Tongue (tissue), 2 donors: ENCODE data around the gene DNAJC5. TPM values are rescaled to one million over a fixed set of nuclear protein-coding genes. Genes with fewer than 3 reads are reported as not detected.
"Not testable (repeated sequence)": the region's sequence is repeated elsewhere in the genome, so short reads cannot be mapped to it uniquely, and the experiment has no call there.

Source experiments
- DNase-seq: peaks from one replicate; pipeline ENCODE4 v3.0.0-alpha.2; 2015
- total RNA-seq: library from RNA; depleted of rRNA; stranded (reverse); fragments of >200 nt; gene quantifications from one replicate; pipeline ENCODE4 v1.2.3, GENCODE V29; 2014

The DNAJC5 gene
- total RNA-seq, 1 donor from 2014 or later = 37.6 TPM

DNA sequence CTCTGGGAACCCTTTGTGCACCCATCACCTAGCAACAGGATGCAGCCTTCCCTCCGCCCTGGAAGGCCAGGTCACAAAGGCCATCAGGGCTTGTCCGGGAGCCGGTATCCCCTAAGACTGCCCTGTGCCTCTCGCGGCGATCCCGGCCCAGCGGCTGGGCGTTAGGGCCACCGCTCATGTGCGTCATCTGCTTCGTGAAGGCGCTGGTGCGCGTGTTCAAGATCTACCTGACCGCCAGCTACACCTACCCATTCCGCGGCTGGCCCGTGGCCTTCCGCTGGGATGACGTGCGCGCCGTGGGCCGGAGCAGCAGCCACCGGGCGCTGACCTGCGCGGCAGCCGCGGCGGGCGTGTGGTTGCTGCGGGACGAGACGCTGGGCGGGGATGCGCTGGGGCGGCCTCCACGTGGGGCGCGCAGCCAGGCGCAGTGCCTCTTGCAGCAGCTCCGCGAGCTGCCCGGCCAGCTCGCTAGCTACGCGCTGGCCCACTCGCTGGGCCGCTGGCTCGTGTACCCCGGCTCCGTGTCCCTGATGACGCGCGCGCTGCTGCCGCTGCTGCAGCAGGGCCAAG lies 33.5 kb upstream of the DNAJC5 start, which contains the start of gene ABHD16B:
ABHD16B (plus strand) TSS at position 134 of the 570 bp plus-strand sequence; CDS start at position 177, 43 bp downstream.
- no peak for DNase-seq

DNA sequence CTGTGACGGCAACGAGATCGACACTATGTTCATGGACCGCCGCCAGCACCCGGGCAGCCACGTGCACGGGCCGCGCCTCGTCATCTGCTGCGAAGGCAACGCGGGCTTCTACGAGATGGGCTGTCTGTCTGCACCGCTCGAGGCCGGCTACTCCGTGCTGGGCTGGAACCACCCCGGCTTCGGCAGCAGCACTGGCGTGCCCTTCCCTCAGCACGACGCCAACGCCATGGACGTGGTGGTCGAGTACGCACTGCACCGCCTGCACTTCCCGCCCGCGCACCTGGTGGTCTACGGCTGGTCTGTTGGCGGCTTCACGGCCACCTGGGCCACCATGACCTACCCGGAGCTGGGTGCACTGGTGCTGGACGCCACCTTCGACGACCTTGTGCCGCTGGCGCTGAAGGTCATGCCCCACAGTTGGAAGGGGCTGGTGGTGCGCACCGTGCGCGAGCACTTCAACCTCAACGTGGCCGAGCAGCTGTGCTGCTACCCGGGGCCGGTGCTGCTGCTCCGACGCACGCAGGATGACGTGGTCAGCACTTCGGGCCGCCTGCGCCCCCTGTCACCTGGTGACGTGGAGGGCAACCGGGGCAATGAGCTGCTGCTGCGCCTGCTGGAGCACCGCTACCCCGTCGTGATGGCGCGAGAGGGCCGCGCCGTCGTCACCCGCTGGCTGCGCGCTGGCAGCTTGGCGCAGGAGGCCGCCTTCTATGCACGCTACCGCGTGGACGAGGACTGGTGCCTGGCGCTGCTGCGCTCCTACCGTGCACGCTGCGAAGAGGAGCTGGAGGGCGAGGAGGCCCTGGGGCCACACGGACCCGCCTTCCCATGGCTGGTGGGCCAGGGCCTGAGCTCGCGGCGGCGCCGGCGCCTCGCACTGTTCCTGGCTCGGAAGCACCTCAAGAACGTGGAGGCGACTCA lies 32.7 kb upstream of the DNAJC5 start:
- no peak for DNase-seq

DNA sequence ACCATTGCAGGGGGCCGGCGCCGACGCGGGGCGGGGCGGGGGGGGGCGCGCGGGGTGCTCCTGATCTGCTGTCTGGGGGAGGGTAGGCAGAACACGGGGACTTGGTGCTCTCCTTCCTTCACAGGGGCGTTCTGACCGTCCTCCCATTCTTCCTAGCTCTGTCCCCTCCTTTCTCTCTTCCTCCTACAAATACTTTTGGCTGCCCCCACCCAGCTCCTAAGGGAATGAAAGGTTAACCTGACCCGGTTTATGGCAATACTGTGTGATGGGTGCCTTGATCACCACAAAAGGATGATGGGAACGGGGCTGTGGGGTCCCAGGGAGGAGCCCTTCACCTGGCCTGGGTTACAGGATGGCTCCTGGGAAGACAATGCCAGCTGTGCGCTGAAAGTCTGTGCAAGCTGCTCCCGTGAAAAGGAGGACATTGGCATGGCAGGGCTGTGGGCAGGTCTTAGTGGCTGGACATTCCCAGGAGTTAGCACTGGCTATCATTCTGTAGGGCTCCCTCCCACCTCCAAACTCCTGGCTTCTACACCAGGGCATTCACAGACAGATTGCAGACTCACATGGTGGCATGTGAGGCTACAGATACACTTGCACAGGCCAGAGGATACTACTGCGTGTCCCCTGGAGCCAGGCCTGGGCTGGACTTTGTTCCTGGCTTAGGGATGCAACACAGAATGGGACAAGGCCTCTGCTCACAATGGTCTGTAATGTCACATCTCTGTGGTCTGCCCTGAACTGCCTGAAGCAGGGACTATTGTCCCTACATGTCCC lies 31.7 kb upstream of the DNAJC5 start:
- DNase-seq = no peak

DNA sequence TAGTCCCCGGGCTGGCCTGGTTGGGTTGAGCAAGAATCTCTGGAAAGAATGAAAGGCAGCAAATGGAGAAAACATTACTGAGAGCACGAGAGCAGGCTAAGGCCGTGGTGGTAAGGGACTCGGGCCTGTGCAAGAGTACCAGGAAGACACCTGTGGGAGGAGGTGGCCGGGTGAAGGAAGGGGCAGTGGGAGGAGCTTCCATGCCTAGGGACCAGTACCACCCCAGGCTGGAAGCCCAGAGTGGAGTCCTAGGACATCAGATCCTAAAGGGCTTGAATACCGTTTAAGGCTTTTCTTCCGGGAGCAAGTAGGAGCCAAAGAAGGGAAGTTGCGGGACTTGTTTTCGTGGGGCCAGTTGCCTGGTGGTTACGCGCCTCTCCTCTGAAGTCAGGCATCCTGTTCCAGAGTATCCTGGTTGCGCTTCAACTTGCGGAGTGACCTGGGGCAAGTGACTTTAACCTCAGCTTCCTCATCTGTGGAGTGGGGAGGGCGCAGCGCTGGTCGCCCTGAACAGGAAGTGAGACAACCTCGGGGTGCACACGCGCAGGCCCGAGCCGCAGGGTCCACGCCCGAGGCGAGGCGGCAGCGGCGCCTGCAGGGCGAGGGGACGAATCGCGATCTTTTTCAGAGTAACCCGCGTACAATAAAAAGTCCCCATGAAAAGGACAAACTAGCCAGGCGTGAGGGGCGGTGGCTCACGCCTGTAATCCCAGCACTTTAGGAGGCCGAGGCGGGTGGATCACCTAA lies 31.0 kb upstream of the DNAJC5 start:
- DNase-seq = peak; percentile 88

DNA sequence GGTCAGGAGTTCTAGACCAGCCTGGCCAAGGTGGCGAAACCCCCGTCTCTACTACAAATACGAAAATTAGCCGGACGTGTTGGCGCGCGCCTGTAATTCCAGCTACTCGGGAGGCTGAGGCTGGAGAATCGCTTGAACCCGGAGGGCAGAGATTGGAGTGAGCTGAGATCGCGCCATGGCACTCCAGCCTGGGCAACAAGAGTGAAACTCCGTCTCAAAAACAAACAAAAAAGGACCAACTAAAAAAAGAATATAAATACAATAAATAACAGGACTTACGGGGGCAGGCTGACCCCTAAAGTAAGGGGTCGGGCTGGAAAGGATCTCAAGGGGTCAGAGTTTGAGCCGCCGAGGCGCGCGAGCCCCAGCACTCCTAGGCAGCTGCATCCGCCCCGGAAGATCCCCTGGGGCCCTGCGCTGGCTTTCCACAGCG lies 30.4 kb upstream of the DNAJC5 start:
- DNase-seq = no peak

DNA sequence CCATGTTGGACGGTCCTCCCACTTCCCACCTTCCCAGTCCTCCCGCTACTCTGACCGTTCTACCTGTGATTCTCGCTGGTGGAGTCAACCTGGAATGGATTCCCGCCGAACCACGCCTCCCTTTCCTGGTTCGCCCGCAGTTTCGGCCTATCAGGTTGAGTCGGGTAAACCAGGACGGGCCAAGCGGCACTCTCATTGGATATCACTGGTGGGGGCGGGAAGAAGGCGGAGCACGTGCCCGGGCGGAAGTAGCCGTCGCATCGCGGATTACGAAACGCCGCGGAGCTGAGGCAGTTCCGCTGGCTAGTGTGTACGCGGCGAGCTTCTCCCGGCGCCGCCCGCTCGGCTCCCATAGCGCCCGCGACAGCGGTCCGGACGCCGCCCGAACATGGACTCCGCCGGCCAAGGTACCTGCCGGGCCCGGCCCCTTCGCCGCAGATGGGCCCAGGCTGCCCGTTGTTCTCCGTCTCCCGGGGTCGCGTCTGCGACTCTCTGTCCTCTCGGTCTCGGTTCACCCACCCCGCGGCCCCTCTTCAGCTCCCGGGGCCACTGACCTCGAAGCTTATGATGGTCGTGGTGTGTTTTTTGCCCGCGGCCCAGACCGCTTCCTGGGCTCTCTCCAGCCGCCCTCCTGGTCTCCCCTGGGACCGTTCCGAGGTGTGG lies 29.8 kb upstream of the DNAJC5 start, which contains the start of gene TPD52L2:
TPD52L2 (plus strand) TSS at position 293 of the 663 bp plus-strand sequence; CDS start at position 389, 96 bp downstream.
- peak; percentile 99 for DNase-seq

DNA sequence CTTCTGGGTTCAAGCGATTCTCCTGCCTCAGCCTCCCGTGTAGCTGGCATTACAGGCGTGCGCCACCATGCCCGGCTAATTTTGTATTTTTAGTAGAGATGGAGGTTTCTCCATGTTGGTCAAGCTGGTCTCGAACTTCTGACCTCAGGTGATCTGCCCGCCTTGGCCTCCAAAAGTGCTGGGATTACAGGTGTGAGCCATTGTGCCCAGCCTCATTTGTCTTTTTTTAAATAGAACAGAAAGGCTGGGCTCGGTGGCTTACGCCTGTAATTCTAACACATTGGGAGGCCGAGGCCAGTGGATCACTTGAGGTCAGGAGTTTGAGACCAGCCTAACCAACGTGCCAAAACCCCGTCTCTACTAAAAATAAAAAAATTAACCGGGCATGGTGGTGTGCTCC lies 27.9 kb upstream of the DNAJC5 start:
- not testable (repeated sequence) for DNase-seq

DNA sequence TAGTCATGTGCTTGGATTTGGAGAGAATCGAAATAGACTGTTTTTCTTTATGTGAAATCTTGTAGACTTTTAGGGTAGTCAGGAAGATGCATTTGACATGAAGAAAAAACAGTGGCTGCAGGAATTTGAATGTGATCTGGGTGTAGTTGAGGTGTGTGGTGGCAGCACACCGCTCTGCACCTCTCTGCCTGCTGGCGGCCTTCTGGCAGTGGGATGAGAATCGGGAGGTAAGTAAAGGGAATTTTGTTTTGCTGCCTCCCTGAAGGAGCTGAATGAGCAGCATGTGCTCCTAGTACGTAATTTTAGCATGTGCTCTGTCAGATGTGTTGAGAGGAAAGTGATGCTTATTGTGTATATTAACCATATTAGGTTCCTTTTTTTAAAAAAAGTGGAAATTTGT lies 26.7 kb upstream of the DNAJC5 start:
- DNase-seq = no peak

DNA sequence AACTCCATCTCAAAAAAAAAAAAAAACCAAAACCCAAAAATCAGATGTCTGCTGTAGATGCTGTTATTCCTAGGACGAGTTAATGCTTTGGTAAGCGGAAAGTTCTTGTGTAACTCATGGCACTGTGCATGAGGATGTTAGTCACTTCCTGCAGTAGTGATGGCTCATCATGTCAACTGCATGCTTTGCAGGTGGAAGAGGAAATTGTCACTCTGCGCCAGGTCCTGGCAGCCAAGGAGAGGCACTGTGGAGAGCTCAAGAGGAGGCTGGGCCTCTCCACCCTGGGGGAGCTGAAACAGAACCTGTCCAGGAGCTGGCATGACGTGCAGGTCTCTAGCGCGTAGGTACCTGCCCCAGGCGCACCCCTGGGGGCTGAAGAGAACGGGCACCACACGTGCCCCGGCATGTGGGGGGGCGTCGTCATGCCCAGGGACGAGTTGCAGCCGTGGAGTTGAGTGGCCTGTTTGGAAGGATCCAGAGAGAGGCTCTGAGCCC lies 21.4 kb upstream of the DNAJC5 start:
- DNase-seq = peak; percentile 17

DNA sequence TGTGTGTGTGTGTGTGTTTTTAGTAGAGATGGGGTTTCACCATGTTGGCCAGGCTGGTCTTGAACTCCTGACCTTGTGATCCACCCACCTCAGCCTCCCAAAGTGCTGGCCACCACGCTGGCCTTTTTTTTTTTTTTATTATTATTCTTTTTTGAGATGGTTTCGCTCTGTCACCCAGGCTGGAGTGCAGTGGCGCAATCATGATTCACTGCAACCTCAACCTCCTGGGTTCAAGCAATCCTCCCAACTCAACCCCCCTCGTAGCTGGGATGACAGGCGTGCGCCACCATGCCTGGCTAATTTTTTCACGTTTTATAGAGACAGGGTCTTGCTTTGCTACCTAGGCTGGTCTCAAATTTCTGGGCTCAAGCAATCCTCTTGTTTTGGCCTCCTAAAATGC lies 20.7 kb upstream of the DNAJC5 start:
- DNase-seq = not testable (repeated sequence)

DNA sequence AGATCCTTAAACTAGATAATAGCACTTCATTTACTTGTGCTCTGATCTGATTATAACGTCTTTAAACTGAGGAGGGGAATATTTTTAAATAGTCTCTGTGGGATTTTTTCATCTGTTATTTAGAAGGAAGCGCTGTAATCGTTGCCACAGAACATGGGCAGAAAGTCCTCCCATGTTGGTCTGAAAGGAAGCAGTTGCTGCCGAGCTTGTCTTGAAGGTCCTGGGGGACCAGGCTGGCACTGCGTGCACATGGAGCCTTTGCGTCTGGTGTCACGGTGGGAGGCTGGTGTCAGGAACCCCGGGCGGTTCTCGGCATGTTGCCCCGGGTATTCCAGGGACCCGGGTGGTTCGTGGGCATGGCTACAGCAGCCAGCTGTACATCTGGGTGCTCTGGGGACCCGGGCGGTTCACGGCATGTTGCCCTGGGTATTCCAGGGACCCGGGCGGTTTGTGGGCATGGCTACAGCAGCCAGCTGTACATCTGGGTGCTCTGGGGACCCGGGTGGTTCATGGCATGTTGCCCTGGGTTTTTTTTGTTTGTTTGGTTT lies 18.4 kb upstream of the DNAJC5 start:
- no peak for DNase-seq

DNA sequence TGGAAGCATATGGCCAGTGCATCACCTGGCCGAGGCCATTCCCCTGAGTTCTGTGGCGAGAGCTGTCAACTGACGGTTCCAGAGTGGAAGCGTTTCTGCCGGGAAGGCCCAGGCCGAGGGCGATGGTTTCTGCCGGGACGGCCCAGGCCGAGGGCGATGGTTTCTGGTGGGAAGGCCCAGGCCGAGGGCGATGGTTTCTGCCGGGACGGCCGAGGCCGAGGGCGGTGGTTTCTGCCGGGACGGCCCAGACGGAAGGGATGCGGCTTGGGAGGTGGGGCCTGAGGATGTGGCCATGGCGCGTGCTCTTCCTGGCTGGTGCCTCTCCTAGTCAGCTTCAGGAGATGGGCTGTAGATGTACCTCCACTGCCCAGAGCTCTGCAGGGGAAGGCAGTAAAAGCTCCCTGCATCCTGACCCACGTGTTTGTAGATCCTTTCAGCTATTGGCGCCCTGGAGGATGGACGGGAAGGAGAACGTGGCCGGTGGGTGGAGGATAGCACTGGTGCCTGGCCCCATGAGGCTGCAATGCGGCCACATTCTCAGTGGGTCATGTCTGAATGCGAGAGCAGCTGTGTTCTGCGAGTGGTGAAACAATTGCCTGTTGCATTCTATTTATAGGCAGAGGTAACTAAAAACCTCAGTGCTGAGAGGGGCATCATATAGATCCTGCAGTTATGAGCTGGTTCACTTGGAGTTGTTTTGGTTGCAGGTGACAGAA lies 17.0 kb upstream of the DNAJC5 start:
- DNase-seq = peak; percentile 60

DNA sequence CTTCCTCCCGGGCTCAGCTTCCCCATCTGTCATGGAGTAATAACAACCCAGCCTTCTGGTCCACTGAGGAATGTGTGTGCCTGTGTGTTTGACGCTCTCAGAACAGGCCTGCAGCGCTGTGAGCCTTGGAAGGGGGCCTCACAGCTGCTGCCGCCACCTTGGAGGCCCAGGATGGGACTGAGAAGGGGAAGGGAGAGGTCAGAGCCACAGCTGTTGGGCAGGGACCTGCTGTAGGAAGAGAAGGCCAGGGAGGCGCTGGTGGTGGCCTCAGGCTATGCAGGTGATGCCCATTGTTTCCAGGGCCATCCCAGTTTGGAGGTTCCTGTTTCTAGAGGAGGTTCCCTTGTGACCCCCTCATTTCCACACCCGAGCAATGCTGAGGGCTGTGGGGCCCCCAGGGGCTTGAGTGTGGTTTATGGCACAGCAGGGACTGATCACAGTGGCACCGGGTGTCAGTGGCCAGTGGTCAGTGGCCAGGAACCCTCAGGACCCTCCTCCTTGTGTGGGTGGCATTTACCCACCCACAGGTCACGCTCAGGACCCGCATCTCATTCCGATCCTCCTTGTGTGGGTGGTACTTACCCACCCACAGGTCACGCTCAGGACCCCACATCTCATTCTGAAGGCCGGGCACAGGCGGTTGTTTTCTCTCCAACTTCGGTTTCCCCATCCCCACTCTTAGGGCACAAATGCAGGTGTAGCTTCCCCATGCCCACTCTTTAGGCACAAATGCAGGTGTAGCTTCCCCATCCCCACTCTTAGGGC lies 15.8 kb upstream of the DNAJC5 start:
- DNase-seq = peak; percentile 64

DNA sequence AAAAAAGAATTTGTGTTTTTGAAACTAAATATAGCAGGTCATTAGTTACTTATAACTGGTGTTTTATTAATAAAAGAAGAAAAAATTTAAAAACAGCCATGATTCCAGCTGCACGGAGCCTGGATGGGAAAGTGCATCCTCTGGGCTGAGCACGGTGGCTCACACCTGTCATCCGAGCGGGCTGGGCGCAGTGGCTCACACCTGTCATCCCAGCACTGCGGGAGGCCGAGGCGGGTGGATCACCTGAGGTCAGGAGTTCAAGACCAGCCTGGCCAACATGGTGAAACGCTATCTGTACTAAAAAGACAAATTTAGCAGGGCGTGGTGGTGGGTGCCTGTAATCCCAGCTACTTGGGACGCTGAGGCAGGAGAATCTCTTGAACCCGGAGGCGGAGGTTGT lies 14.0 kb upstream of the DNAJC5 start:
- not testable (repeated sequence) for DNase-seq

DNA sequence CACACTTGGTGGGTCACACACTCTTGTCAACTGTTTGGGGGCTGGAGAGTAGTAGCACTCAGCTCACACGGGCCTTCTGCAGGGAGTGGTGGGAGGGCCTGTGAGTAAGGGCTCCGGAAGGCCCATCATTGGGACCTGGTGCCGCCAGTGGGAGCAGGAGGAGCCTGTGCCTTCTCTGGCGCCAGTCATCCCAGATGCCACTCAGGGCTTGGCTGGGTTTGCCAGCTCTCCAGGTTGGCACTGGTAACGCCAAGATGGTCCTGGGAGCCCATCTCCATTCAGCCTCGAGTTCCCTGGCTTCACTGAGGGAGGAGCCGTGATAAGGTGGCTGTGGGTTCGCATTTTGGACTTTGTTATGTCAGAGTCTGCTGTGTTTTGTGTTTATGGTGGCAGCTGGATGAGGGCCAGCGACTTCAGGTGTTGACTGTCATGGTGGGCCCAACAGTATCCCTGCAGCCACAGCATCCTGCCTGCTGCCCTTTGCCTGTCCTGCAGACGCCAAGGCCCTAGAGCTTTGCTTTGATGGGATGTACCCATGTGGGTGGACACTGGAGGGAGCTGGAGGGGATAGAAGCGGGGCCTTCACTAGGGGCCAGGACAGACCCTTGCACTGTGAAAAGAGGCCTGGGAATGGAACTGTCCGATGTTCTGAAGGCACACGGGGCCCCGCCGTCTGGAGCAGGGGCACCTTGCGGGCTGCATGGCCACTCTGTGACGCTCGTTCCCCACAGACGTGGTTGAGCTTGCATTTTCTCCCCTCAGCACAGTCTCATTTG lies 13.3 kb upstream of the DNAJC5 start:
- DNase-seq = no peak

DNA sequence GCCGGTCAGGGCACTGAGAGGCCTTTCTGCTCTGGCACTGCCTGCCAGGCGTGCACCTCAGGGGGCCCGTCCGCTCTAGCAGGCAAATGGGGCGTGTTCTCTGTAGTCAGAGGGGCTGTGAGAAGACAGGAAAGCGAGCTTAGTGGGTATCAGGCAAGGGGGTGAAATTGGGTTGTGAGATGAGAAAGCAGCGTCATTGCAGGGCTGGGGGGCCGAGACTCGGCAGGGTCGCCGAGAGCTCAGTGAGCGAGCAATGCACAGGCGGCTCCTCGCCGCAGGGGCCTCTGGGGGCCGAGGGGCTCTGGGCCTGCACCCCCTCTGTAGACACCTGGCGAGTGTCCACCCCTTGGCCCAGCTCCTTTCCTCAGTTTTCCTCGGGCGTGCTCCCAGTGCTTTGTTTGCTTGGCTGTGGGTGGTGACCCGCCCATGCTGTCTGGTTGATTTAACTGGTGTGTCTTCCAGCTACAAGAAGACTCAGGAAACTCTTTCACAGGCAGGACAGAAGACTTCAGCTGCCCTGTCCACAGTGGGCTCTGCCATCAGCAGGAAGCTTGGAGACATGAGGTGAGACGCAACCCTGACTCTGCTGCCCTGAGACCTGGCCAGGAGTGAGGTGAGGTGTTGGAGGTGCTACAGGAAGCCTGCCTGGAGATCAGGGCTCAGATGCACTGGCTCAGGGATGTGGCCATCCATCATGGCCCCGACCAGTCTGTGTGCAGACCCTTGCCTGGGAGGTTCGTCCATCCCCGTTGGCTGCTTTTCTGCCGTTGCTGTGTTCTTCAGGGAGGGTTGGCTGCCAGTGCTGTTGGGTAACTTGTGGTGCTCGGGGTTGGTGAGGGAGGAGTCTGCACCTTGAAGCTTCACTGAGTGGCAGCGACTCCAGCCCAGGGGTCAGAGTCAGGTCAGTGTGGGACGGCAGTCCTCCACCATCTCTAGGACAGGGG lies 12.4 kb upstream of the DNAJC5 start:
- no peak for DNase-seq

DNA sequence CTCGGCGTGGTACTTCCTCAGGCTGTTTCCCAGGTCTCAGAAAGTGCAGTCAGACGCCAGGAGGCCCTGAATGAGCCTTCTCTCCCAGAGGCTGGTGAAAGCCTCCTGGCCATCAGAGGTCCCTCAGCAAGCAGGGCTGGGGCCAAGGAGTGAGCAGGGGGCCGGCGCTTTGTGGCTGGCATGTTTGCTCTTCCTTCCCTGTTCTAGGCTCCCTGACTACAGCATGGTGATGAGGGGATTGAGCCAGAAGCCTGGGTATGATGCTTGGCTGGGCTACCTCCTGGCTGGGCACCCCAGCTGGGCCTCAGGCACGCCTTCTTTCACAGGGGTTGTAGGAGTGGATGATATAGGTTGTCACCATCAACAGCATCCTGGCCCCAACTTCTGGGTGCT lies 11.7 kb upstream of the DNAJC5 start:
- DNase-seq = no peak
